ENCODE measurements around the gene AGFG1. TPM values are rescaled to one million over a fixed set of nuclear protein-coding genes. Genes with fewer than 3 reads are reported as not detected.

The AGFG1 gene
- total RNA-seq, 1 experiment from 2014 or later, result 109 TPM

DNA sequence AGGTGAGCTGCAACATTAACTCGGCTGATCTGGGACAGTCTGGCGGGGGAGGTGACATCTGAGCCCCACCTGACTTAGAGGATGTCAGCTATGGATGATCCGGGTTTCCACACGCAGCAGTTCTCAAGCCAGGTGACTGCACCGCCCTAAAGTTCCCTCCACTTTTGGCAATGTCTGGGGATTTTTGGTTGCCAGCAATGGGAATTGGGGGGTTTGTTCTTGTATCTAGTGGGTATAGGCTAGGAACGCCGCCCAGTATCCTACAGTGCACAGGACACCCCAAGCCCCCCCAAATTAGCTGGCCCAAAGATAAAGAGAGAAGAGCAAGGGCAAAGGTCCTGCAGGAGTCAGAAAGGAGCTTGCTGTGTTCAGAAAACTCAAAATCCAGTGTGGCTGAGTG is 544 bp upstream of the AGFG1 start:
- Histone ChIP-seq H3K18ac (ENCODE audit: insufficient read length, low read depth, low read length) (no peak overlapping the region), H2AFZ (ENCODE audit: low read length) (no peak overlapping the region), H3K23ac (ENCODE audit: insufficient read length, low read depth, low read length) (no peak overlapping the region), H3K9me3 (ENCODE audit: control insufficient read depth, low read depth, low read length) (no peaks in the 10 kb centered on the region), H2BK120ac (ENCODE audit: low read depth, low read length, poor library complexity, severe bottlenecking) (no peak overlapping the region), H3K14ac (ENCODE audit: insufficient read depth, low read length) (no peak overlapping the region), H4K5ac (ENCODE audit: insufficient read length, low read depth, low read length) (no peak overlapping the region), H4K91ac (ENCODE audit: insufficient read length, low read depth, low read length) (no peak overlapping the region), H3K27me3 (ENCODE audit: insufficient read depth, low read length) (no peaks in the 10 kb centered on the region), H3K79me1 (ENCODE audit: insufficient read depth, low read depth, low read length, poor library complexity, severe bottlenecking) (no peaks in the 10 kb centered on the region), H2AK5ac (ENCODE audit: insufficient read length, low read length) (no peak overlapping the region), H3K4me1 (ENCODE audit: insufficient read depth, low read length) (peaks cover 3% of the 10 kb centered on the region; the same call in 1 of the 2 replicates), H2BK20ac (ENCODE audit: low read depth, low read length, poor library complexity, severe bottlenecking) (no peak overlapping the region), H3K9ac (ENCODE audit: extremely low read depth, insufficient read length, low read length) (no peak overlapping the region), H3K79me2 (ENCODE audit: insufficient read depth, low read length) (peaks cover 27% of the 10 kb centered on the region), H3K27ac (ENCODE audit: insufficient read length, low read depth, low read length) (no peak overlapping the region), H3T11ph (ENCODE audit: low read length) (no peak overlapping the region), H3K56ac (ENCODE audit: insufficient read length, low read depth, low read length) (no peak overlapping the region), H2BK12ac (ENCODE audit: insufficient read length, low read depth, low read length) (no peak overlapping the region), H3K4ac (ENCODE audit: low read depth, low read length) (no peak overlapping the region), H4K8ac (replicated peaks; ENCODE audit: insufficient read length, low read depth, low read length) (no peak overlapping the region), H4K20me1 (ENCODE audit: control insufficient read depth, insufficient read depth, insufficient read length) (peaks cover 4% of the 10 kb centered on the region), H3K4me2 (ENCODE audit: insufficient read depth, insufficient read length, low read length) (no peak overlapping the region), H2BK5ac (ENCODE audit: insufficient read length, low read length) (no peak overlapping the region), H3K23me2 (ENCODE audit: insufficient read length, low read depth, low read length, poor library complexity, severe bottlenecking) (no peaks in the 10 kb centered on the region), H2BK15ac (ENCODE audit: low read depth, low read length) (no peak overlapping the region)
- Mint-ChIP-seq H3K9me3 (no peaks in the 10 kb centered on the region; a peak in 1 of 5 replicates), H3K27me3 (ENCODE audit: low read depth) (no peaks in the 10 kb centered on the region; the same call in 1 of the 2 replicates), H3K4me1 (peaks cover 25 to 30% of the 10 kb centered on the region in 2 experiments), H3K4me3 (peak overlapping the region; percentile 42 to 69), H3K27ac (0 out of 7 replicates have a peak overlapping the region, but pooled peaks of 1 of the 3 experiments have one; percentile 4), H3K36me3 (ENCODE audit: insufficient read depth in 1 of 3, low read depth in 3 of 3) (no peaks in the 10 kb centered on the region; a peak in 1 of 7 replicates)
- TF ChIP-seq CTCF (conservative IDR thresholded peaks at IDR 0.05), result no peak
- no peak for DNase-seq
- WGBS (ENCODE audit: extremely low coverage, insufficient read length, low lambda C conversion rate), result no CpG with 5 or more reads among the region's 7 CpGs

All from H9 (cell line).